Esophagus squamous epithelium (tissue), 4 donors: ENCODE data around the gene LANCL1.

ENCODE experiments used
- CTCF ChIP-seq, 6 experiments: fragments of 450-650 bp in 4 of 6; fragments of 200-600 bp in 2 of 6; sonication (generic) in 2 of 6; IDR thresholded peaks; one replicate each; pipeline ENCODE4 v1.5.1; 2016 to 2019; ENCODE audit warnings: antibody characterized with exemption in 6 of 6, mild to moderate bottlenecking in 4 of 6, moderate library complexity in 4 of 6
- POLR2A ChIP-seq, 4 donors: fragments of 450-650 bp; IDR thresholded peaks; one replicate each; pipeline ENCODE4 v1.6.1; 2017; ENCODE audit warnings: antibody characterized with exemption in 4 of 4, mild to moderate bottlenecking in 4 of 4, moderate library complexity in 3 of 4

- TF ChIP-seq POLR2A (IDR thresholded peaks at IDR 0.05): no peak
- TF ChIP-seq CTCF (IDR thresholded peaks at IDR 0.05): no peak
Measured at GRCh38 chr2:210522399-210522798, 45.8 kb upstream of the LANCL1 start.
